Measurements from ENCODE around the gene CD33. TPM values are rescaled to one million over a fixed set of nuclear protein-coding genes. Genes with fewer than 3 reads are reported as not detected.

CD33 gene
- polyA plus RNA-seq, 2 of the 4 experiments (the other 2 are of a cell fraction) = 0.10 TPM; not detected in 1

DNA sequence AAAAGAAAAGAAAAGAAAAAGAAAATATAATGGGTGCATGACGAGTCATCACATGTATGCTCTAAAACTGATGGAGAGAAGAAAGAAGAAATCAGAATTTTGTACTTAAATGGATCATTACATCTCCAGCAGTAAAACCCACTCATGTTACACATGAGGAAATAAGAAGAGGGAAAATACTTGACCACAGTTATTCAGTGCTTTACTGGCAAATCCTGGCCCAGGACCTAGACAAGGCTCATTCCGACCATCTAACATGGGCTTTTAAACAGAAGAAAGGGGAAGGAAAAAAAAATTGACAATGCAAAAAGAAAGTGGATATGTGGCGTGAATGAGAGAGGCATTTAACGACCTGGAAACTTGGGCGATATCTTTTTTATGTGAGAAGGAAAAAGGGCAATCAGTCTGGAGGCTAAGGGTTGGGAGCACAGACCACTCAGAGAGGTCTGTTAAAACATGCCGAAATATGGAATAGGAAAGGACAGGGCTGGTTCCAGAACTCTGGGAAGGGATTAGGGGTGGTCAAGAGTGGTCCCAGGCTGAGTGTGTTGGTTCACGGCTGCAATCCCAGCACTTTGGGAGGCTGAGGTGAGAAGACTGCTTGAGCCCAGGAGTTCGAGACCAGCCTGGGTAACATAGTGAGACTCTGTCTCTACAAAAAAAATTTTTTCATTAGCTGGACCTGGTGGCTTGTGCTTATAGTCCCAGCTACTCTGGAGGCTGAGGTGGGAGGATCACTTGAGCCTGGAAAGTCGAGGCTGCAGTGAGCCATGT is 27.6 kb downstream of the CD33 start:
- FAIRE-seq = no peak

DNA sequence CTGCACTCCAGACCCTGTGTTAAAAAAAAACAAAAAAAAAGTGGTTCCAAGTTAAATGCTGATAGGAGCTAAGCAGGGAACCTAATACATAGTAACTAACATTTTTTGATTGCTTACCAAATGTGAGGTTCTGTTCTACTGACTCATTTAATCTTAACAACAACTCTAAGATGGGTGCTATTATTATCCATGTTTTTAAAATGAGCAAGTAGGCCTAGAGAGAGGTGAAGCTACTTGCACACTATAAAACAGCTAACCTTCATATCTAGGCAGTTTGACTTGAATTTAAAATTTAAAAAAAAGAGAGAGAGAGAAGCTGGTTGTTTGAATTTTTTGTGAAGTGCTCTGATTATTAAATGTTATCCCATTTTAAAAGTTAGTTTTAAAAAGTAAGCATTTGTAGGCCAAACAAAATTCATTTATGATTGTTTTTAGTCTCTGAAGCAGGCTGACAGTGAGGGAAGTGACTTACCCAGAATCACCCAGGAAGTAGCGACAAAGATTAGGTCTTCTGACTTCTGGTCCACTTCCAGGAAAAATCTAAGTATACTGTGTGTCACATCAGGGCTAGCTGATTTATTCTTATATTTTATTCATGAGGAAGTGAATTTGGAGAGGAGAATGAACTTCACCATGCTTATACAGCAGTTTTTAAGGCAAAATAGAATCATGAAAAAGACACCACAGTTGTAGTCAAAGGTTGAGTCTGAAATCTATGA is 28.4 kb downstream of the CD33 start:
- H3K4me3 ChIP-seq = no peak overlapping the region
- TF ChIP-seq CBX8 (IDR thresholded peaks at IDR 0.05) = no peak
- no peak for TF ChIP-seq MAZ (IDR thresholded peaks at IDR 0.05; ENCODE audit: borderline replicate concordance, low read depth, low read length)
- TF ChIP-seq, protein P1, sequence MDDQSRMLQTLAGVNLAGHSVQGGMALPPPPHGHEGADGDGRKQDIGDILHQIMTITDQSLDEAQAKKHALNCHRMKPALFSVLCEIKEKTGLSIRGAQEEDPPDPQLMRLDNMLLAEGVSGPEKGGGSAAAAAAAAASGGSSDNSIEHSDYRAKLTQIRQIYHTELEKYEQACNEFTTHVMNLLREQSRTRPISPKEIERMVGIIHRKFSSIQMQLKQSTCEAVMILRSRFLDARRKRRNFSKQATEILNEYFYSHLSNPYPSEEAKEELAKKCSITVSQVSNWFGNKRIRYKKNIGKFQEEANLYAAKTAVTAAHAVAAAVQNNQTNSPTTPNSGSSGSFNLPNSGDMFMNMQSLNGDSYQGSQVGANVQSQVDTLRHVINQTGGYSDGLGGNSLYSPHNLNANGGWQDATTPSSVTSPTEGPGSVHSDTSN (IDR thresholded peaks at IDR 0.05) = no peak
- TF ChIP-seq EP300 (IDR thresholded peaks at IDR 0.05) = no peak
- TF ChIP-seq KDM1A (IDR thresholded peaks at IDR 0.05; ENCODE audit: low read depth) = no peak
- no peak for TF ChIP-seq POLR2AphosphoS2 (conservative IDR thresholded peaks at IDR 0.05; ENCODE audit: low read length)
- TF ChIP-seq RAD21 (conservative IDR thresholded peaks at IDR 0.05 in 1 of 2, IDR thresholded peaks at IDR 0.05 in 1 of 2) = no peak
- TF ChIP-seq, protein P2, sequence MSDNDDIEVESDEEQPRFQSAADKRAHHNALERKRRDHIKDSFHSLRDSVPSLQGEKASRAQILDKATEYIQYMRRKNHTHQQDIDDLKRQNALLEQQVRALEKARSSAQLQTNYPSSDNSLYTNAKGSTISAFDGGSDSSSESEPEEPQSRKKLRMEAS (IDR thresholded peaks at IDR 0.05) = no peak
- TF ChIP-seq RNF2 (IDR thresholded peaks at IDR 0.05; ENCODE audit: borderline replicate concordance, low read depth) = no peak
- TF ChIP-seq BHLHE40 (IDR thresholded peaks at IDR 0.05; ENCODE audit: low read depth, low read length) = no peak
- TF ChIP-seq, protein P3, sequence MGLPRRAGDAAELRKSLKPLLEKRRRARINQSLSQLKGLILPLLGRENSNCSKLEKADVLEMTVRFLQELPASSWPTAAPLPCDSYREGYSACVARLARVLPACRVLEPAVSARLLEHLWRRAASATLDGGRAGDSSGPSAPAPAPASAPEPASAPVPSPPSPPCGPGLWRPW (IDR thresholded peaks at IDR 0.05) = no peak
- TF ChIP-seq HOXA7 (CRISPR knock-in tag; IDR thresholded peaks at IDR 0.05) = no peak
- TF ChIP-seq, protein P4, sequence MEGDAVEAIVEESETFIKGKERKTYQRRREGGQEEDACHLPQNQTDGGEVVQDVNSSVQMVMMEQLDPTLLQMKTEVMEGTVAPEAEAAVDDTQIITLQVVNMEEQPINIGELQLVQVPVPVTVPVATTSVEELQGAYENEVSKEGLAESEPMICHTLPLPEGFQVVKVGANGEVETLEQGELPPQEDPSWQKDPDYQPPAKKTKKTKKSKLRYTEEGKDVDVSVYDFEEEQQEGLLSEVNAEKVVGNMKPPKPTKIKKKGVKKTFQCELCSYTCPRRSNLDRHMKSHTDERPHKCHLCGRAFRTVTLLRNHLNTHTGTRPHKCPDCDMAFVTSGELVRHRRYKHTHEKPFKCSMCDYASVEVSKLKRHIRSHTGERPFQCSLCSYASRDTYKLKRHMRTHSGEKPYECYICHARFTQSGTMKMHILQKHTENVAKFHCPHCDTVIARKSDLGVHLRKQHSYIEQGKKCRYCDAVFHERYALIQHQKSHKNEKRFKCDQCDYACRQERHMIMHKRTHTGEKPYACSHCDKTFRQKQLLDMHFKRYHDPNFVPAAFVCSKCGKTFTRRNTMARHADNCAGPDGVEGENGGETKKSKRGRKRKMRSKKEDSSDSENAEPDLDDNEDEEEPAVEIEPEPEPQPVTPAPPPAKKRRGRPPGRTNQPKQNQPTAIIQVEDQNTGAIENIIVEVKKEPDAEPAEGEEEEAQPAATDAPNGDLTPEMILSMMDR (IDR thresholded peaks at IDR 0.05) = no peak
- TF ChIP-seq CHD2 (IDR thresholded peaks at IDR 0.05; ENCODE audit: low read length, partially characterized antibody) = no peak
- 0 out of 3 replicates have a peak, but pooled peaks cover 3% of the 10 kb centered on the region for H3K9me3 ChIP-seq
- no peaks in the 10 kb centered on the region for H3K4me1 ChIP-seq
- no peak for DNase-seq (ENCODE audit: low read depth in 1 of 2, low spot score in 1 of 2)
- ATAC-seq = no peak
- H3K27ac ChIP-seq = no peak overlapping the region
- H3K4me2 ChIP-seq = no peak overlapping the region
- WGBS (ENCODE audit: missing lambda C conversion rate) = 65% methylated on average over 1 of the region's 1 CpG
- CTCF ChIA-PET = no interaction called here
- peak; percentile 81 for FAIRE-seq
- POLR2A ChIA-PET = no interaction called here

More for the DNA sequence above, 27.6 kb downstream of the CD33 start:
- Histone ChIP-seq H3K27ac (no peak overlapping the region), H3K4me2 (no peak overlapping the region), H3K4me1 (no peaks in the 10 kb centered on the region), H3K4me3 (no peak overlapping the region), H3K9me3 (0 out of 3 replicates have a peak, but pooled peaks cover 3% of the 10 kb centered on the region)
- ChIA-PET CTCF (no interaction called here), POLR2A (no interaction called here)
- DNase-seq (ENCODE audit: low read depth in 1 of 2, low spot score in 1 of 2) (no peak), ATAC-seq (no peak)
- 34% methylated on average over 9 of the region's 9 CpGs for WGBS (ENCODE audit: missing lambda C conversion rate)
- TF ChIP-seq CEBPB (IDR thresholded peaks at IDR 0.05) (no peak), NPAS2 (CRISPR knock-in tag; IDR thresholded peaks at IDR 0.05; ENCODE audit: borderline replicate concordance) (no peak), HOXB5 (CRISPR knock-in tag; IDR thresholded peaks at IDR 0.05) (no peak), HOXA7 (CRISPR knock-in tag; IDR thresholded peaks at IDR 0.05) (no peak), HDAC2 (IDR thresholded peaks at IDR 0.05) (no peak), CHD2 (IDR thresholded peaks at IDR 0.05; ENCODE audit: low read length, partially characterized antibody) (no peak), ZFP36 (IDR thresholded peaks at IDR 0.05; ENCODE audit: borderline replicate concordance, partially characterized antibody) (no peak), MAFK (IDR thresholded peaks at IDR 0.05; ENCODE audit: partially characterized antibody) (no peak), KDM1A (IDR thresholded peaks at IDR 0.05; ENCODE audit: low read depth) (no peak), SMC3 (IDR thresholded peaks at IDR 0.05) (no peak), POLR2AphosphoS2 (conservative IDR thresholded peaks at IDR 0.05; ENCODE audit: low read length) (no peak)

Data from A549 (cell line).